HCT116 (cell line): ENCODE data around the gene RRAGD. TPM values are rescaled to one million over a fixed set of nuclear protein-coding genes. Genes with fewer than 3 reads are reported as not detected.

Experiments used
- ATAC-seq: fragments of 200-7000 bp; cut with Tn5 transposase; 2 replicates; pipeline ENCODE4 v1.9.1; 2020; ENCODE audit warnings: mild to moderate bottlenecking, moderate library complexity
- BruUV-seq: library from RNA; stranded (reverse); fragments of 400-500 nt; replicated peaks from 2 replicates; lab custom pipeline; 2021; lab: Mats Ljungman, UMichigan
- CTCF ChIA-PET: fragments of 300-600 bp; sonication (Branson Sonifier 250); formaldehyde crosslinking; loops from one replicate; lab custom pipeline; 2021; ENCODE audit warnings: antibody characterized with exemption; lab: Charles Lee
- POLR2A ChIA-PET: fragments of 300-600, 350-600 bp; sonication (Branson Sonifier 250); formaldehyde crosslinking; loops from one replicate; lab custom pipeline; 2021; ENCODE audit warnings: antibody characterized with exemption; lab: Charles Lee
- RAD21 ChIA-PET, 2 experiments: fragments of 300-600 bp; sonication (Branson Sonifier 250); formaldehyde crosslinking; loops; one replicate each; lab custom pipeline; 2023; ENCODE audit warnings: low total read pairs in 2 of 2; ENCODE audit not compliant: uncharacterized antibody in 2 of 2, unreplicated experiment in 2 of 2, low non-redundant PET in 1 of 2; lab: Charles Lee
- DNase-seq: peaks from one replicate; pipeline ENCODE4 v3.0.0-alpha.2; 2010; ENCODE audit warnings: low read depth, low spot score
- H2AFZ ChIP-seq: fragments of 200-600 bp; shearing (Covaris generic), sonication (generic); 2 replicates; pipeline ENCODE4 v1.6.1; 2017; ENCODE audit warnings: low read depth, mixed run types, mixed read lengths, antibody characterized with exemption, low read length; ENCODE audit not compliant: poor library complexity, severe bottlenecking
- H3K27ac ChIP-seq: 2 replicates; pipeline ENCODE4 v1.5.1; 2012; ENCODE audit warnings: low read depth, low read length
- H3K27me3 ChIP-seq: fragments of 200-600 bp; sonication (generic); 2 replicates; pipeline ENCODE4 v1.6.1; 2016; ENCODE audit warnings: mixed run types, low read length, mixed read lengths; ENCODE audit not compliant: insufficient read depth
- H3K36me3 ChIP-seq, 2 experiments: fragments of 200-500 bp in 1 of 2; fragments of 200-600 bp in 1 of 2; sonication (Bioruptor generic) in 1 of 2; sonication (generic) in 1 of 2; 2 replicates each; pipeline versions ENCODE4 v1.5.1 to v1.6.1; 2014 to 2016; ENCODE audit warnings: low read length in 2 of 2, inconsistent platforms in 1 of 2, mixed read lengths in 1 of 2, mixed run types in 1 of 2; ENCODE audit not compliant: insufficient read depth in 2 of 2, control insufficient read depth in 1 of 2
- H3K4me1 ChIP-seq, 2 experiments: fragments of 200-600 bp in 1 of 2; sonication (generic) in 1 of 2; 2 replicates each; pipeline versions ENCODE4 v1.5.1 to v1.6.1; 2012 to 2017; ENCODE audit warnings: low read length in 2 of 2, inconsistent platforms in 1 of 2, mild to moderate bottlenecking in 1 of 2, mixed read lengths in 1 of 2, mixed run types in 1 of 2, moderate library complexity in 1 of 2; ENCODE audit not compliant: insufficient read depth in 2 of 2, control insufficient read depth in 1 of 2
- H3K4me2 ChIP-seq: fragments of 200-600 bp; sonication (generic); 2 replicates; pipeline ENCODE4 v1.6.1; 2017; ENCODE audit warnings: mixed run types, low read length, mixed read lengths
- H3K4me3 ChIP-seq, 2 experiments: fragments of 200-600 bp in 1 of 2; sonication (generic) in 1 of 2; replicated peaks in 1 of 2; 2 replicates each; pipeline ENCODE4 v1.5.1; 2011 to 2016; ENCODE audit warnings: low read length in 2 of 2, control low read depth in 1 of 2, low read depth in 1 of 2, mild to moderate bottlenecking in 1 of 2, mixed read lengths in 1 of 2, mixed run types in 1 of 2
- H3K79me2 ChIP-seq: fragments of 200-600 bp; sonication (generic); 2 replicates; pipeline ENCODE4 v1.6.1; 2017; ENCODE audit warnings: mild to moderate bottlenecking, mixed run types, low read length, moderate library complexity, mixed read lengths; ENCODE audit not compliant: insufficient read depth
- H3K9ac ChIP-seq: fragments of 200-600 bp; sonication (generic); 2 replicates; pipeline ENCODE4 v1.6.1; 2016; ENCODE audit warnings: low read length, mixed read lengths
- H3K9me2 ChIP-seq: fragments of 200-600 bp; sonication (generic), shearing (Covaris generic); 2 replicates; pipeline ENCODE4 v1.6.1; 2017; ENCODE audit warnings: mixed run types, mild to moderate bottlenecking, moderate library complexity; ENCODE audit not compliant: insufficient read depth
- H3K9me3 ChIP-seq, 2 experiments: fragments of 200-500 bp in 1 of 2; fragments of 200-600 bp in 1 of 2; sonication (Bioruptor generic) in 1 of 2; sonication (generic) in 1 of 2; 2 replicates each; pipeline ENCODE4 v1.6.1; 2014 to 2017; ENCODE audit warnings: low read length in 2 of 2, mixed read lengths in 2 of 2, inconsistent platforms in 1 of 2, low read depth in 1 of 2, mild to moderate bottlenecking in 1 of 2, mixed run types in 1 of 2, moderate library complexity in 1 of 2; ENCODE audit not compliant: control insufficient read depth in 1 of 2, insufficient read depth in 1 of 2
- H4K20me1 ChIP-seq: fragments of 200-600 bp; sonication (generic), shearing (Covaris generic); 2 replicates; pipeline ENCODE4 v1.6.1; 2017; ENCODE audit warnings: mixed run types, mild to moderate bottlenecking, moderate library complexity; ENCODE audit not compliant: insufficient read depth
- ATF3 ChIP-seq: IDR thresholded peaks from 2 replicates; pipeline ENCODE4 v1.6.1; 2012
- CEBPB ChIP-seq: IDR thresholded peaks from 2 replicates; pipeline ENCODE4 v1.6.1; 2012; ENCODE audit warnings: low read depth
- ELF1 ChIP-seq: IDR thresholded peaks from 2 replicates; pipeline ENCODE4 v1.6.1; 2012; ENCODE audit warnings: low read depth, borderline replicate concordance
- EZH2phosphoT487 ChIP-seq: fragments of 200-600 bp; IDR thresholded peaks from 2 replicates; pipeline ENCODE4 v1.6.1; 2018; ENCODE audit warnings: antibody characterized with exemption, borderline replicate concordance
- JUND ChIP-seq: IDR thresholded peaks from 2 replicates; pipeline ENCODE4 v1.6.1; 2012
- MAX ChIP-seq: IDR thresholded peaks from 2 replicates; pipeline ENCODE4 v1.6.1; 2012
- RAD21 ChIP-seq: IDR thresholded peaks from 2 replicates; pipeline ENCODE4 v1.6.1; 2012; ENCODE audit warnings: low read depth, mild to moderate bottlenecking
- REST ChIP-seq: IDR thresholded peaks from 2 replicates; pipeline ENCODE4 v1.6.1; 2012; ENCODE audit warnings: low read depth
- SIN3A ChIP-seq: IDR thresholded peaks from 2 replicates; pipeline ENCODE4 v1.6.1; 2012; ENCODE audit warnings: low read depth
- SP1 ChIP-seq: IDR thresholded peaks from 2 replicates; pipeline ENCODE4 v1.6.1; 2012; ENCODE audit warnings: low read depth
- SRF ChIP-seq: IDR thresholded peaks from 2 replicates; pipeline ENCODE4 v1.6.1; 2012; ENCODE audit warnings: low read depth
- YY1 ChIP-seq: IDR thresholded peaks from 2 replicates; pipeline ENCODE4 v1.6.1; 2011; ENCODE audit warnings: low read length, low read depth, moderate library complexity, mild to moderate bottlenecking; ENCODE audit not compliant: insufficient replicate concordance; ENCODE audit errors: extremely low read depth
- ZBTB33 ChIP-seq: IDR thresholded peaks from 2 replicates; pipeline ENCODE4 v1.6.1; 2011; ENCODE audit warnings: mild to moderate bottlenecking, low read length, moderate library complexity; ENCODE audit not compliant: insufficient replicate concordance; ENCODE audit errors: extremely low read depth
- intact Hi-C: fragments of 100-400 bp; cut with micrococcal nuclease; formaldehyde crosslinking; loops from 2 replicates; pipeline ENCODE4 v1.10.0; 2022
- total RNA-seq: library from RNA; stranded (reverse); gene quantifications from one replicate; pipeline ENCODE4 v1.2.1, GENCODE V29; 2021; ENCODE audit not compliant: unreplicated experiment

The RRAGD gene
- total RNA-seq, 1 experiment from 2014 or later, result 15.9 TPM

GRCh38 chr6:89438248-89438647 is 26.2 kb upstream of the RRAGD start:
- no TSS peak for BruUV-seq
- Histone ChIP-seq H3K9ac (no peak overlapping the region), H3K9me3 (no peaks in the 10 kb centered on the region), H3K9me2 (no peaks in the 10 kb centered on the region), H3K36me3 (no peaks in the 10 kb centered on the region), H3K4me2 (peak overlapping the region; percentile 37; the same call in 1 of the 2 replicates), H2AFZ (no peak overlapping the region), H3K4me3 (no peak overlapping the region), H4K20me1 (no peaks in the 10 kb centered on the region), H3K27ac (no peak overlapping the region), H3K79me2 (no peaks in the 10 kb centered on the region), H3K4me1 (peaks cover 0 to 16% of the 10 kb centered on the region in 2 experiments; a peak in 2 of 4 replicates), H3K27me3 (no peaks in the 10 kb centered on the region)
- no peak for TF ChIP-seq ZBTB33
- TF ChIP-seq SRF, result no peak
- TF ChIP-seq YY1, result no peak
- no peak for TF ChIP-seq JUND
- TF ChIP-seq ATF3, result no peak
- no peak for TF ChIP-seq ELF1
- TF ChIP-seq REST, result no peak
- no peak for TF ChIP-seq SIN3A
- no peak for TF ChIP-seq RAD21
- TF ChIP-seq SP1, result no peak
- no peak for TF ChIP-seq MAX
- TF ChIP-seq CEBPB, result no peak
- no peak for TF ChIP-seq EZH2phosphoT487
- peak; percentile 41; the same call in 1 of the 2 replicates for ATAC-seq
- RAD21 ChIA-PET, result no interaction called here
- DNase-seq, result peak; percentile 6
- CTCF ChIA-PET, result no interaction called here
- intact Hi-C loops, result loop anchor here (10.0 kb wide), 1 partner anchor 357 kb away; no protein-coding TSS in a partner anchor
- POLR2A ChIA-PET, result no interaction called here
